Measurements from ENCODE around the gene POLQ. TPM values are rescaled to one million over a fixed set of nuclear protein-coding genes. Genes with fewer than 3 reads are reported as not detected.

Gene POLQ
- total and polyA plus RNA-seq, 9 of the 15 experiments (the other 6 are each of a cell fraction or from before 2014, with no cell fraction given) = 1.5 to 19.0 (median 8.8) TPM

GRCh38 chr3:121531269-121531668, 14.5 kb downstream of the POLQ start (continued):
- TF ChIP-seq USF1 (CRISPR knock-in tag; IDR thresholded peaks at IDR 0.05) (no peak), POLR2AphosphoS5 (IDR thresholded peaks at IDR 0.05; ENCODE audit: control insufficient read depth, insufficient read depth, low read depth, low read length) (no peak)
- TF ChIP-seq, protein P1, sequence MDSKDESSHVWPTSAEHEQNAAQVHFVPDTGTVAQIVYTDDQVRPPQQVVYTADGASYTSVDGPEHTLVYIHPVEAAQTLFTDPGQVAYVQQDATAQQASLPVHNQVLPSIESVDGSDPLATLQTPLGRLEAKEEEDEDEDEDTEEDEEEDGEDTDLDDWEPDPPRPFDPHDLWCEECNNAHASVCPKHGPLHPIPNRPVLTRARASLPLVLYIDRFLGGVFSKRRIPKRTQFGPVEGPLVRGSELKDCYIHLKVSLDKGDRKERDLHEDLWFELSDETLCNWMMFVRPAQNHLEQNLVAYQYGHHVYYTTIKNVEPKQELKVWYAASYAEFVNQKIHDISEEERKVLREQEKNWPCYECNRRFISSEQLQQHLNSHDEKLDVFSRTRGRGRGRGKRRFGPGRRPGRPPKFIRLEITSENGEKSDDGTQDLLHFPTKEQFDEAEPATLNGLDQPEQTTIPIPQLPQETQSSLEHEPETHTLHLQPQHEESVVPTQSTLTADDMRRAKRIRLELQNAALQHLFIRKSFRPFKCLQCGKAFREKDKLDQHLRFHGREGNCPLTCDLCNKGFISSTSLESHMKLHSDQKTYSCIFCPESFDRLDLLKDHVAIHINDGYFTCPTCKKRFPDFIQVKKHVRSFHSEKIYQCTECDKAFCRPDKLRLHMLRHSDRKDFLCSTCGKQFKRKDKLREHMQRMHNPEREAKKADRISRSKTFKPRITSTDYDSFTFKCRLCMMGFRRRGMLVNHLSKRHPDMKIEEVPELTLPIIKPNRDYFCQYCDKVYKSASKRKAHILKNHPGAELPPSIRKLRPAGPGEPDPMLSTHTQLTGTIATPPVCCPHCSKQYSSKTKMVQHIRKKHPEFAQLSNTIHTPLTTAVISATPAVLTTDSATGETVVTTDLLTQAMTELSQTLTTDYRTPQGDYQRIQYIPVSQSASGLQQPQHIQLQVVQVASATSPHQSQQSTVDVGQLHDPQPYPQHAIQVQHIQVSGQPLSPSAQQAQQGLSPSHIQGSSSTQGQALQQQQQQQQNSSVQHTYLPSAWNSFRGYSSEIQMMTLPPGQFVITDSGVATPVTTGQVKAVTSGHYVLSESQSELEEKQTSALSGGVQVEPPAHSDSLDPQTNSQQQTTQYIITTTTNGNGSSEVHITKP (IDR thresholded peaks at IDR 0.05; ENCODE audit: partially characterized antibody) = no peak

DNA sequence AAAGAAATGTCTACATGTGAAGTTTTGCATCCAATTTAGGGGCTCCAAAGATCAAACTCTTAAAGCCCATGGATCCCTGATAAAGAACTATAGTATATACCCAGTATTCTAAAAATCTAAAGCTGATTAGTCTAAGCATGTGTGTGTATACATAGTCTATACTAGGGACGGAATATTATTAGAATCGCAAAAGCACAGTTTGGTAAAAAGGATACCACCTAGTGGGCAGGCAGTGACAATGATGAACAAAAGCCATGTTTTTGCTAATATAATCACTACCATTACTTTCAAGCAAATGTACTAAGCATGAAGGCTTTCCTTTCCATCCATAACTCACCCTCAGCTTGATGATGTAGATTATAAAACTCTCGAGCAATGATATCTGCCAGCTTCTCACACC, 16.5 kb downstream of the POLQ start:
- TF ChIP-seq CTCF (IDR thresholded peaks at IDR 0.05 in 2 of 3, conservative IDR thresholded peaks at IDR 0.05 in 1 of 3; ENCODE audit: insufficient read depth in 2 of 3, low read depth in 1 of 3, low read length in 3 of 3) = peak in 1 of 3 experiments; percentile 18; a peak in 1 of 6 replicates
- TF ChIP-seq, protein P2, sequence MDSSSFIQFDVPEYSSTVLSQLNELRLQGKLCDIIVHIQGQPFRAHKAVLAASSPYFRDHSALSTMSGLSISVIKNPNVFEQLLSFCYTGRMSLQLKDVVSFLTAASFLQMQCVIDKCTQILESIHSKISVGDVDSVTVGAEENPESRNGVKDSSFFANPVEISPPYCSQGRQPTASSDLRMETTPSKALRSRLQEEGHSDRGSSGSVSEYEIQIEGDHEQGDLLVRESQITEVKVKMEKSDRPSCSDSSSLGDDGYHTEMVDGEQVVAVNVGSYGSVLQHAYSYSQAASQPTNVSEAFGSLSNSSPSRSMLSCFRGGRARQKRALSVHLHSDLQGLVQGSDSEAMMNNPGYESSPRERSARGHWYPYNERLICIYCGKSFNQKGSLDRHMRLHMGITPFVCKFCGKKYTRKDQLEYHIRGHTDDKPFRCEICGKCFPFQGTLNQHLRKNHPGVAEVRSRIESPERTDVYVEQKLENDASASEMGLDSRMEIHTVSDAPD (CRISPR knock-in tag; IDR thresholded peaks at IDR 0.05) = no peak
- Histone ChIP-seq H3K9ac (ENCODE audit: insufficient read depth in 1 of 2, low read depth in 2 of 2, low read length in 2 of 2) (no peak overlapping the region), H3K4me2 (ENCODE audit: insufficient read depth, low read length) (no peak overlapping the region), H2AFZ (ENCODE audit: low read depth, low read length) (no peak overlapping the region), H3K27ac (ENCODE audit: extremely low read depth, low read depth, low read length) (no peak overlapping the region), H3K4me1 (replicated peaks in 1 of 2; ENCODE audit: control insufficient read depth in 2 of 2, insufficient read depth in 2 of 2, low read length in 2 of 2) (no peaks in the 10 kb centered on the region), H3K79me2 (ENCODE audit: control insufficient read depth, insufficient read depth, low read length) (no peaks in the 10 kb centered on the region), H4K20me1 (replicated peaks; ENCODE audit: control insufficient read depth, insufficient read depth, low read length) (no peaks in the 10 kb centered on the region), H3K27me3 (ENCODE audit: control insufficient read depth in 2 of 2, insufficient read depth in 2 of 2, low read length in 2 of 2) (no peaks in the 10 kb centered on the region), H3K36me3 (ENCODE audit: control insufficient read depth, insufficient read depth, low read length) (peaks cover 65% of the 10 kb centered on the region; the same call in 2 of the 3 replicates), H3K9me1 (ENCODE audit: control insufficient read depth, insufficient read depth, low read length) (no peaks in the 10 kb centered on the region), H3K9me3 (replicated peaks; ENCODE audit: control insufficient read depth, insufficient read depth, low read depth, low read length) (no peaks in the 10 kb centered on the region), H3K4me3 (no peak overlapping the region)
- POLR2A ChIA-PET = no interaction called here
- ATAC-seq (no peak), DNase-seq (ENCODE audit: extremely low read depth in 1 of 4, low spot score in 3 of 4) (peak in 2 of 4 experiments; percentile 19), FAIRE-seq (no peak)
- in situ Hi-C loops (cut with MboI) = no loop called here
- CTCF ChIA-PET (ENCODE audit: low intra/inter-chr PET ratio) = no interaction called here
- intact Hi-C loops (cut with micrococcal nuclease) = no loop called here
- WGBS (ENCODE audit: insufficient coverage, low coverage, missing lambda C conversion rate) = 94% methylated on average over 3 of the region's 3 CpGs
- BruUV-seq (replicated peaks) = no TSS peak
